GM11168 (cell line): ENCODE measurements around the gene RRP15.

ENCODE experiments used
- in situ Hi-C: fragments of 300-500 bp; cut with MboI; formaldehyde crosslinking; loops from one replicate; pipeline ENCODE4 v1.12.0; 2022; ENCODE audit warnings: low sequenced_read_pairs; ENCODE audit not compliant: unreplicated experiment

Gene RRP15

DNA sequence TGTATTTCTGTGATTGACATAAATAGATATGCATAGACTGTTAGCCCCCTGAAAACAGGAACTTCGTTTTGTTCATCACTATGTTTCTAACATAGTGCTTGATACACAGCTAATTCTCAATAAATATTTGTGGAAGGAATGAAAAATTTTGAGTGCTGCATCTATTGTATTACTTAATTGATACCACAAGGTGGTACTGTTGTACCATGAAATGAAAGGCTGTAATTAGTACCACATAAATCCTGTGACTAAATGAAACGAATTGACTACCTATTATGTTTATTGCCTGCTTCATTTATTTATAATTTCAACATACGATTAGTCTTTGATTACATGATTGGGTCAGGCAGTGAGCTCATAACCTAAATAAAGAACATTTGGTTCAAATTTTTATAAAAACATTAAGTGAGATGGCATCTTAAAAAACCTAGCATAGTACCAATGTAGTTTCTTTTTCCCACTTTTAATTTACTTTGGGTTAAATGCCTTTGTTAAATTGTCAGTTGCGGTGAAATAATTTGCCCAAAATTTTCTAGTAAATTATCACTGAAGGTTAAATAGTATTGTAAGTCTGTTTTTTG lies 45.0 kb downstream of the RRP15 start:
- in situ Hi-C loops, result loop anchor here (25.0 kb wide), 1 partner anchor 482 kb away; no protein-coding TSS in a partner anchor

DNA sequence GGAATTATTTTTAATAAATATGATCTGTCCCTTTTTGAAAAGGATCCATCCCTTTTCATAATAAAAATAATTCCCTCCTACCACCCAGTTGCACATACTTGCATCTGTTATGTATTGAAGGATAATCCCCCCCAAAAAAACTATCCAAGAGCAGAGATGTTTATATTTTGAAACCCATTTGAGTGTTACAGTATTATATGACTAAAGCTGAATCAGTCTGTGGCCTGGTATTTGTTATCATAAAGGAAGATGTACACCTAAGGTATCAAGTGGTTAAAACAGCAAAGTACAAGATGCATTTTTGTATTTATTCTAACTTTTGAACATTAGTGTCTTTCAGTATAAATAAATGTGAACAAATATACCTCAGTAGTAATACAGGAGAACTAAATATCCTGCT lies 47.3 kb downstream of the RRP15 start:
- in situ Hi-C loops, result loop anchor here (25.0 kb wide), 1 partner anchor 480 kb away; no protein-coding TSS in a partner anchor

DNA sequence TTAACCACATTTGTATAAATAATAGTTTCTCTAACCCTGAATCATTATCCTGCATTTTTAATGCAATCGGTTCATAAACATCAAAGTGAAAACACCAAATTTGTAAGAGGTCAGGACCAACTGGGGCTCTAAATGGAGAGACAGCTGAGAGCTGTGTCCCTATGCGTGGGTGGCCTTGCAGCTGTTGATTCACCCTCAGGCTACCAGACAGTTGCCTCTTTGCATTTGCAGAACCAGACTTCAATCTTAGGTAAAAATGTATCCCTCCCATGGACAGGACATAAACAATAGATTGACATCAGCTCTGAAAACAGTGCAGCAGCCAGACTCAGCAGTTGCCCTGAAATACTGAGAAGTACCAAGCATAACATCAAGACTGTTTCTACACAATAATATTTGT lies 51.2 kb downstream of the RRP15 start:
- in situ Hi-C loops, result loop anchor here (25.0 kb wide), 1 partner anchor 476 kb away; no protein-coding TSS in a partner anchor

DNA sequence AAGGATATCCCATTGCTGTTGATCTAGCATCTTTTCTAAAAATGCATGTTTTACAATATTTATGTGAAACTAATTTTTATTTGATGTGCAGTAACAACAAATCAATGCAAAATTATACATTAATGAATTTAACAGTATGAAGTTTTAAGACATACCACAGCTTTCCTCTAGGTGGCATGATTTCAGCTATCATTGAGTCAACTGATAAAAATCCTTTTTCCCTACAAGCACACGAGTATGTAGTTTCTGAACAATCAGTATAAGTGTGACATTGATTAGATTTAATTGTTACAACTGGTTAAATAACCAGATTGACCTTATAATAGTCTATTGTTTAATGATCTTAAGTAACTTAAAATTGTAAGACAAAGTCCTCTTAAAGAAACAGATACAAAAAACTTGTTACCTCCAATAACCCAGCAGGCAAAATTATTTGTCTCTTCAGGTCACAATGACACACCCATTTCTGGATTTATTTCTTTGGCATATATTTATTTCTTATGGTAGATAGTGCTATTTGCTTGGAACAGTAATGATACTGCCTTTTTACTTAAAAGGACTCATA lies 54.3 kb downstream of the RRP15 start:
- in situ Hi-C loops, result loop anchor here (25.0 kb wide), 1 partner anchor 473 kb away; no protein-coding TSS in a partner anchor

DNA sequence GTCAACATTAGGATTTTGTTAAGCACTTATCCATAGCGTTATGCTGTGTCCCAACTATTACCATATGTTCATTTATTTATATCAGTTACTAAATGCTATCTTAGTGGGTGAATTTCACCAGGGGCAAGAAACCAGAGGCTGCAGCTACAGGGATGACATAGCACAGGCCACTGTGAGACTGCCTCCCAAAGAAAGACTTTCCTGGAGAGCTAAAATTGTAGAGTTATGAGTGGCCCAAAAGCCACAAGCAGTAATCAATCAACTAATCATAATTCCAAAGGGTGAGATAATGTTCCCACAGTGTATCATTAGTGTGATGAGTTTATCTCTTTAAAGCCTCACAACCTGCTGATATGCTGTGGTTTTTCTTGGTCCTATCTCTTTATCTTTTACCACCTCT lies 56.2 kb downstream of the RRP15 start:
- in situ Hi-C loops, result loop anchor here (25.0 kb wide), 1 partner anchor 471 kb away; no protein-coding TSS in a partner anchor

DNA sequence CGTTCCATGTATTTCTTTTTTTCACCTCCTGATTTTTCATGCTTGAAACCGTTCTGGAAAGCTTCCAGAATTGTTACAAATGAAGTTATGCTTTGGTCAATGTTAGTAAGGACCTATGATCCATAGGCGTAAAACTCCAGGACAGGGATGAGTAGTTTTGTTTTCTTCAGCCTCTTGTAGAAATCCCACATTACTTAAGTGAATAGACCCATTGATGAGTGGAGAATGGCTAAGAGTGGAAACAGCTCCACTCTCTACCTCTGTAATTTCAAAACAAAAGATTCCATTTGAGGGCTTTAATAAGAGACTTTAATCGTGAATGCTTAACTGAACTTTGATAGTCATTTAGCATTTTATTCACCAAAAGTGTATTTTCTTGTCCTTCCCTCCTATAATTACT lies 57.0 kb downstream of the RRP15 start:
- in situ Hi-C loops, result loop anchor here (25.0 kb wide), 1 partner anchor 470 kb away; no protein-coding TSS in a partner anchor

DNA sequence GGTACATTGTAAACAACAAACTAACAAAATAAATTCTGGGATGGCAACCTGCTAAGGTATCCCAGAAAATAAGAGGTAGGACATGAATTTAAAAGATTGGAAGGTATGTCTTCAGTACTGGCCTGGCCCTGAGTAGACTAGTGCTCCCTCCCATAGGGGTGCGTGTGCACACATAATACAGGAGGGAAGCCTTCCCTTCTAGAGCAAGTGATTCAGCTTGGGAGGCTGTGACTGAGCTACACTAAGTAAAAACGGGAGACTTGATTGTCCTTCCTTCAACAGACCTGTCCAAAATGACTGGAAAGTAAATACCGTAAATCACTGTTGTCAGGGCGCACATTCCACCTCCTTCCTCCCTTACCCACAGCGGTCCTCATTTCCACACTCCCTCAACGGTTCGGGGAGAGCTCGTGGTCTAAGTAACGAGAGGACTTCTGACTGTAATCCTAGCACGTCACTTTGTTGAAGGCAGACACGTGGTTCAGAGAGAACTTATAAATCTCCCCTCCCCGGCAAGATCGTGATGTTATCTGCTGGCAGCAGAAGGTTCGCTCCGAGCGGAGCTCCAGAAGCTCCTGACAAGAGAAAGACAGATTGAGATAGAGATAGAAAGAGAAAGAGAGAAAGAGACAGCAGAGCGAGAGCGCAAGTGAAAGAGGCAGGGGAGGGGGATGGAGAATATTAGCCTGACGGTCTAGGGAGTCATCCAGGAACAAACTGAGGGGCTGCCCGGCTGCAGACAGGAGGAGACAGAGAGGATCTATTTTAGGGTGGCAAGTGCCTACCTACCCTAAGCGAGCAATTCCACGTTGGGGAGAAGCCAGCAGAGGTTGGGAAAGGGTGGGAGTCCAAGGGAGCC lies 60.0 kb downstream of the RRP15 start, which contains the start of gene TGFB2:
Gene TGFB2, plus strand, starts transcription at position 523 of the 859 bp plus-strand sequence. CDS start 1,366 bp downstream, outside the sequence.
- in situ Hi-C loops, result loop anchor here (25.0 kb wide), 1 partner anchor 467 kb away; no protein-coding TSS in a partner anchor

DNA sequence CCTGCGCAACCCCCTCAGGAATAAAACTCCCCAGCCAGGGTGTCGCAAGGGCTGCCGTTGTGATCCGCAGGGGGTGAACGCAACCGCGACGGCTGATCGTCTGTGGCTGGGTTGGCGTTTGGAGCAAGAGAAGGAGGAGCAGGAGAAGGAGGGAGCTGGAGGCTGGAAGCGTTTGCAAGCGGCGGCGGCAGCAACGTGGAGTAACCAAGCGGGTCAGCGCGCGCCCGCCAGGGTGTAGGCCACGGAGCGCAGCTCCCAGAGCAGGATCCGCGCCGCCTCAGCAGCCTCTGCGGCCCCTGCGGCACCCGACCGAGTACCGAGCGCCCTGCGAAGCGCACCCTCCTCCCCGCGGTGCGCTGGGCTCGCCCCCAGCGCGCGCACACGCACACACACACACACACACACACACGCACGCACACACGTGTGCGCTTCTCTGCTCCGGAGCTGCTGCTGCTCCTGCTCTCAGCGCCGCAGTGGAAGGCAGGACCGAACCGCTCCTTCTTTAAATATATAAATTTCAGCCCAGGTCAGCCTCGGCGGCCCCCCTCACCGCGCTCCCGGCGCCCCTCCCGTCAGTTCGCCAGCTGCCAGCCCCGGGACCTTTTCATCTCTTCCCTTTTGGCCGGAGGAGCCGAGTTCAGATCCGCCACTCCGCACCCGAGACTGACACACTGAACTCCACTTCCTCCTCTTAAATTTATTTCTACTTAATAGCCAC lies 60.7 kb downstream of the RRP15 start:
- in situ Hi-C loops, result loop anchor here (25.0 kb wide), 1 partner anchor 466 kb away; no protein-coding TSS in a partner anchor

DNA sequence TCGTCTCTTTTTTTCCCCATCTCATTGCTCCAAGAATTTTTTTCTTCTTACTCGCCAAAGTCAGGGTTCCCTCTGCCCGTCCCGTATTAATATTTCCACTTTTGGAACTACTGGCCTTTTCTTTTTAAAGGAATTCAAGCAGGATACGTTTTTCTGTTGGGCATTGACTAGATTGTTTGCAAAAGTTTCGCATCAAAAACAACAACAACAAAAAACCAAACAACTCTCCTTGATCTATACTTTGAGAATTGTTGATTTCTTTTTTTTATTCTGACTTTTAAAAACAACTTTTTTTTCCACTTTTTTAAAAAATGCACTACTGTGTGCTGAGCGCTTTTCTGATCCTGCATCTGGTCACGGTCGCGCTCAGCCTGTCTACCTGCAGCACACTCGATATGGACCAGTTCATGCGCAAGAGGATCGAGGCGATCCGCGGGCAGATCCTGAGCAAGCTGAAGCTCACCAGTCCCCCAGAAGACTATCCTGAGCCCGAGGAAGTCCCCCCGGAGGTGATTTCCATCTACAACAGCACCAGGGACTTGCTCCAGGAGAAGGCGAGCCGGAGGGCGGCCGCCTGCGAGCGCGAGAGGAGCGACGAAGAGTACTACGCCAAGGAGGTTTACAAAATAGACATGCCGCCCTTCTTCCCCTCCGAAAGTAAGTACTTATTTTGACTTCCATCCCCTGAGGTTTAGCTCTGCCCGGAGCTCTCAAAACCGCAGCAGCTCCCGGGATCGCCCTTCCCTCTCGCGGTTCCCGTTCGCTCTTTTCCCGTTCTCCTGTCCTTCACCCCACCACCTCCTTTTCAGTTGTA lies 61.5 kb downstream of the RRP15 start:
- in situ Hi-C loops, result loop anchor here (25.0 kb wide), 1 partner anchor 466 kb away; no protein-coding TSS in a partner anchor

DNA sequence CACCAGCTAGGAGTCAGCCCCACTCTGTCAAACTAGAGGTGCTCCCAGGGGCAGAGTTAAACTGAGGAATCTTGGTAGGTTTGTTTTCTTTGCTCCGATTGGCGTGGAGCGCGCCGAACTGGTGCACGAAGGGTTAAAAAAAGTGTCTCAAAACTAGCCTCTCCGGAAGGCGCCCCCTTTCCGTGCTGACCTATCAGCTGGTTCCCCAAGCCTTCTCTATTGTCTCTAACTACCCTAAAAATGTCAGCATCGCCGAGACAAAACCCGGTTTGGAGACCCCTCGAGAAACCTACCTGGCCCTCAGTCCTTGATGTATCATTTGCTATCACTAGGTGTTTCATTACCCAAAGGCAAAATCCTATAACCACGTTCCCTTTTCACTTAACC lies 62.2 kb downstream of the RRP15 start:
- in situ Hi-C loops, result loop anchor here (25.0 kb wide), 1 partner anchor 465 kb away; no protein-coding TSS in a partner anchor

DNA sequence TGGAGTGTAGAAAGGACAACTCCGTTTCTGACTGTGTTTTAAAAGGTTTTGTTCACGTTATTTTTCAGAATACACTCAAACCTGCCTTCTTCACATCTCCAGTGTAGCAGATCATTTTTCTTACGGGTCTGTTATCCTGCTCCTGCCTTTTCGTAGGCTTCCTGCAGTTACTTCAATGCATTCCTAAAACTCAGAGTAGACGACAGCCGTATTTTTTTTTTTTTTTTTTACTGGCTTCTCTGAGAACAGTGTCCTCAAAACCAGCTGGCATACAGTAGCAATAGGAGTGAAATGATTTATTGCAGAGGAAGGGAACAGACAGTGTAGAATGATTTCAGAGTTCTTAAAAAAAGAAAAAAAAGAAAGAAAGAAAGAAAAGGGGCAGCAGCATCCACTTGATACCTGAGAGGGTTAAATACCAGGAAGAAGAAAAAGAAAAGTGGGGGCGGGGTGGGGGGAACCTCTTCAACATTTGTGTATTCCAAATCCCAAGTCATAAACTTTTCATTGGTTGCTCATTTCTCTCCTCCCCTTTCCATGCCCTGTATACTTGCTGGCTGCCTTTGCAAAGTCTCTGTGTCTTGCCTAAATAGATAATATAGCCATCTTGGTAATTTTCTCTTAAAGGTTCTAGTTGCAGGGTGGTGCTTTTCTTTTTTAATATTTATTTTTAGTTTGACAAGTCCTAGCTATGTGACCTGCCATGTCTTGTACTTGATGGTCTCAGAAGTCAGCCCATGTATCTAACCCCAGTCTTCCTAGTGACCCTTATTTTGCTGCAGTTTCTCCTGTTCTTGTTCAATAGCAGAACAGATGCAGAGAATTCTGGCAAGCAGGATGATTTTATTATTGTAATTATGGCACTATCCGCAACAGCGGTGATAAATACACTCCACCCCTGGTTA lies 62.9 kb downstream of the RRP15 start:
- in situ Hi-C loops, result loop anchor here (25.0 kb wide), 1 partner anchor 464 kb away; no protein-coding TSS in a partner anchor

DNA sequence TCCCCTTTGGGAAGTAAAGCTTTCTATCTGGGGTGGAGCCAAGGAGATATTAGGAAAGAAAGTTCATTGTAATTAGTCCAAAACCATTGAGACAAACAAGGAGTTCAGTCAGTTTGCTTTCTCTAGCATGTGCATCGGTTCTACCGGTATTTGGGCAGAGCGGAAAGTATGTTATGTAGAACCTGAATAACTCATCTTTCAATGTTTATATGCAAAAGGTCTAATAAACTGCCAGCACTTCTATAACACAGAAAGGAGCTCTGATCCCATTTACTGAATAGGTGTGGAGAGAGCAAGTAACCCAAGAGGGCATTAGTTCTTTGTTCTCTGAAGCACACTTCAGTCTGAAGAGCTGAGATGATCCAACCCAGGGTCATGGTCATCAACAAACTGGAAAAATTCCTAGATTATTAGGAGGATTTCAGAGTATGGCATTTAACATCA lies 63.6 kb downstream of the RRP15 start:
- in situ Hi-C loops, result loop anchor here (25.0 kb wide), 1 partner anchor 464 kb away; no protein-coding TSS in a partner anchor

DNA sequence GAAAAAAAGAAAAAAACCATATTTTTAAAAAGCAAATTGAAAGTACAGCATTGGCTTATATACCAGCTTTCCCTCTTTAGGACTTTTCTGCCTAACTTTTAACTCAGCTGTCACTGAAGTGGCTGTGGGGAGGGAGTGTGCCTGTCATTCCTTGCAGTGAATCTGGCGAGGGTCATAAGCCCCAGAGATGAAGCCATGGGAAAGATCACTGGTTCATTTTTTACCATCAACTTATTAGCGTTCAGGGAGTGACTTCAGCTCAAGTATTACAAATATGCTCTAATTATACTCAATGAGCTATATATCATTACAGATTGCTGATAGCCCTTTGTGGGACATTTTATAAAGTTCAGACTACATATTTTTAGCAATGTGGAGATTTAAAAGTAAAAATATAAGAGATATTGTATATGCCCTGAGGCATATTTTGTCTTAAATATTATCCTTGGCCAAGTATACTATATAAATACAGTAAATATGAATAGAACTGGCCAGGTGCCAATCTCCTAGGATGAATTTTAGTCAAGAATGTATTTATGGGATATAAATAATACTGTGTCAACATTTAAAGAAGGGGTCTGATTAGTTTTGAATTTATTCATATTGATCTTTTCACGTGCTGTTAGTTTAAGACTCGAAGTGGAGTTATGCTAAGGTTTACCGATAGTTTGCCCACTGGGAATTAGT lies 64.4 kb downstream of the RRP15 start:
- in situ Hi-C loops, result loop anchor here (25.0 kb wide), 1 partner anchor 463 kb away; no protein-coding TSS in a partner anchor

DNA sequence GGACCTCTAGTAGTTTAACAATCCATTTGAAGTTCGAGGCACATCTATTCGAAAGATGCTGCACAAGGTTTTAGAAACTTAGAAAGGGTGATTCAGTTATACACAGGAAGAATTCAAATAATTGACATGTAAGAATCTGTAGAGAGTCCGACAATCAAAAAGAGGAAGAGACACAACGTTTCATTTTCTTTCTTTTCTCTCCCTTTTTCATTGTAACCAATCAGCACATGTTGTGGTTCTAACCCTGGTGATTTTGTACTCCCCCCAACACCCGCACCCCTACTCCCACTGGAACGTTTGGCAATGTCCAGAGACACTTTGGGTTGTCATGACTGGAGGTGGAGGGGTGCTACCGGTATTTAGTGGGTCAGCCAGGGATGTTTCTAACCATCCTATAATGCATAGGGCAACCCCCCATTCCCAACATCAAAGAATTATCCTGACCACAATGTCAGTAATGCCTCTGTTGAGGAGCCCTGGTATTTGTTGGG lies 65.0 kb downstream of the RRP15 start:
- in situ Hi-C loops, result no loop called here

DNA sequence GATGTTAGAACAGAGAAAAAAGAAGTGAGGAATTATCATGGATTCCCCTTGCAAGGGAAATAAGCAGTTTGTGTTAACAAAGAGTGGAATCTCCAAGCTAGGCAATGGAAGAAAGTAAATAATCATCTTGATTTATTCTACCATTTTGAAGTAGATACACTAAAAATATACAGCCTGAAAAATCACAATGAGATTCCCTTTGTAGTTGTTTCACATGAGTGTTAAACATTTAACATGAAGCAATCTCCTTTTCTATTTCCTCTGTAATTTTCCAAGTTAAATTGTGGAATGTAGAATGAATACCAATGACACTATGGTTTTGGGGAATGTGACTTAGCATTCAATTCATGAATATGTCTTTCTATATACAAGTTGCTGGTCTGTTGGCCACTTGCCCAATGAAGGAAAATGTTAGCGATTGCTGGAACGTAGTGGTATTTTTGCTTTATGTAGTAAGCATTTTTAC lies 65.7 kb downstream of the RRP15 start:
- in situ Hi-C loops, result no loop called here

DNA sequence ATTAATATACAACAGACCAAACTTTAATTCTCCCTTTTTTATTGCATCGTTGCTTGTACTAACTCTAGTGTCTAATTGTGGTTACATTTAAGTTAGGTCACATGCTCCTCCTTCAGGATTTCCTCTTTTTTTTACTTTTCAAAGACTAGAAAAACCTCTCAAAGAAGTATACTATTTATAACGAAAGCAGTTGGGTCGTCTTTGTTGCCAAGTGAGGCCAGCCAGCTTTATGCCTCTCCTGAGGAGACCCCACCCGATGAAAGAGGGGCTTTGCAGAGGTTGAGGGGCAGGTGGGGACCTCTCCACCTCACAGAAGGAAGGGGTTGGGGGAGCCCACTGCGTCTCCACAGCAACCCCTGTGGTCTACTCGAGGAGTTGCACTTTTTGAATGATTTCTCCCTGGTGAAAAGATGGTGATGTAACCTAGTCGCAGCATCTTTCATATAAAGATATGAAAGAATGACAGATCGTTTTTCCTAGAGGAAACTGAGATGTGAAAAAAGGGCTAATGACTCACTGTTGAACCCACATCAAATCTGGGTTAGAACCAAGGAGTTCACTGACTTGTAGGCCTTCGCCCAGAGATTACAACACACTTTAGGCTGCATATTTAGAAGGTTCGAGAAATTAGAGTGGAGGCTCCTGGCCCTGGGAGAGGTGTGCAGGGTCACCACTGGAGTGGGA lies 66.4 kb downstream of the RRP15 start:
- in situ Hi-C loops, result no loop called here

DNA sequence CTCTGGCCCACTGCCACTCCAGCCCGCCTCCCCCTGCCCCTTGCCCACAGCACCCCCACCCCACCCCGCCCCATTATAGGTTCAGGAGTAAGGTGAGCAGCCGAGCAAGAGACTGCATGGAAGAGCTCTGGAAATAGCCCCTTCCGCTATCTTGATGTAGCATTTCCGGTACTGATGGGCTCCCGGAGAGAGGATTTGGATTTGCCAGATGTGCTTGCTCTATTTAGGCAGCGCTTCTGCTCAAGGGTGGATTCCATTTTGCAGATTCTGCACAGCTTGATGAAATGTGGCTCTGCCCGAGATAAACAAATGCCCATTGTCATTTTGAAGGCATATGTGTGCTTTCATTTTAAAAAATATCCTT lies 67.0 kb downstream of the RRP15 start:
- in situ Hi-C loops, result no loop called here
